K562 (cell line): Measurements from ENCODE around the gene KCTD11. TPM values are rescaled to one million over a fixed set of nuclear protein-coding genes. Genes with fewer than 3 reads are reported as not detected.

Experiments
- ARID2 ChIP-seq: fragments of 450-650 bp; IDR thresholded peaks from 2 replicates; pipeline ENCODE4 v1.6.1; 2017; ENCODE audit warnings: antibody characterized with exemption, mild to moderate bottlenecking
- CTBP1 ChIP-seq: fragments of 450-650 bp; IDR thresholded peaks from 2 replicates; pipeline ENCODE4 v1.6.1; 2016; ENCODE audit warnings: borderline replicate concordance
- CTCF ChIP-seq, 3 experiments: IDR thresholded peaks in 2 of 3; conservative IDR thresholded peaks in 1 of 3; 2 replicates each; pipeline ENCODE4 v1.5.1; 2011 to 2012; ENCODE audit warnings: low read length in 3 of 3, mild to moderate bottlenecking in 3 of 3, control low read depth in 2 of 3, improper control_type of control experiment in 1 of 3, inconsistent platforms in 1 of 3, low read depth in 1 of 3, mixed read lengths in 1 of 3, moderate library complexity in 1 of 3; ENCODE audit not compliant: insufficient read depth in 2 of 3
- ILF3 ChIP-seq: fragments of 450-650 bp; IDR thresholded peaks from 2 replicates; pipeline ENCODE4 v1.6.1; 2018; ENCODE audit warnings: antibody characterized with exemption, mild to moderate bottlenecking, moderate library complexity, borderline replicate concordance
- MXD1 ChIP-seq: fragments of 250-450 bp; sonication (Bioruptor Pico); IDR thresholded peaks from 2 replicates; pipeline ENCODE4 v1.8.0; 2021; ENCODE audit warnings: borderline replicate concordance, mild to moderate bottlenecking, moderate library complexity; ENCODE audit not compliant: poor library complexity, severe bottlenecking
- TGIF2 ChIP-seq: sonication (generic); formaldehyde crosslinking; IDR thresholded peaks from 2 replicates; pipeline ENCODE4 v1.8.1; 2022; ENCODE audit warnings: mild to moderate bottlenecking, missing genetic modification reagents, moderate library complexity
- XRCC5 ChIP-seq: fragments of 200-400 bp; formaldehyde crosslinking; IDR thresholded peaks from 2 replicates; pipeline ENCODE4 v1.6.1; 2017; ENCODE audit warnings: low read depth, mild to moderate bottlenecking, low read length
- YY1 ChIP-seq, 3 experiments: IDR thresholded peaks; 2 replicates each; pipeline ENCODE4 v1.6.1; 2011; ENCODE audit warnings: low read length in 2 of 3, mild to moderate bottlenecking in 2 of 3, moderate library complexity in 2 of 3, borderline replicate concordance in 1 of 3, control low read depth in 1 of 3, low read depth in 1 of 3; ENCODE audit not compliant: insufficient read depth in 3 of 3, insufficient replicate concordance in 2 of 3, control insufficient read depth in 1 of 3, insufficient read length in 1 of 3; ENCODE audit errors: extremely low read depth in 1 of 3
- ZNF121 ChIP-seq: sonication (generic); formaldehyde crosslinking; conservative IDR thresholded peaks from 2 replicates; pipeline ENCODE4 v1.8.0; 2022; ENCODE audit warnings: missing genetic modification reagents
- ZZZ3 ChIP-seq: fragments of 450-650 bp; IDR thresholded peaks from 2 replicates; pipeline ENCODE4 v1.6.1; 2016; ENCODE audit warnings: antibody characterized with exemption, mild to moderate bottlenecking, moderate library complexity
- polyA plus RNA-seq, 8 experiments: library from polyadenylated mRNA; depleted of rRNA in 4 of 8; stranded (reverse) in 5 of 8; unstranded in 3 of 8; fragments of >200 nt; fragmentation: Nextera tagmentation in 2 of 8; fragmentation: Illumina TruSeq in 1 of 8; extraction: Ambion mirVana in 2 of 8; extraction: Trizol in 1 of 8; gene quantifications; 2 replicates each; pipeline versions ENCODE4 v1.2.1 to v1.2.3, GENCODE V29; 2011 to 2014; ENCODE audit warnings: inconsistent platforms in 1 of 8, missing spikeins in 1 of 8
- total RNA-seq, 7 experiments: library from RNA; depleted of rRNA in 6 of 7; stranded (reverse); fragments of >200 nt in 6 of 7; fragmentation: Illumina TruSeq in 2 of 7; extraction: Trizol in 2 of 7; gene quantifications; 2 replicates each; pipeline versions ENCODE4 v1.2.1 to v1.2.3, GENCODE V29; 2011 to 2021; ENCODE audit warnings: low replicate concordance in 1 of 7
- TF ChIP-seq, protein P1 (sequence below): fragments of 250-450 bp; sonication (Bioruptor Pico); IDR thresholded peaks from 2 replicates; pipeline ENCODE4 v1.4.0; 2020
- TF ChIP-seq, protein P2 (sequence below), 3 experiments: fragments of 200-800 bp in 1 of 3; sonication (Bioruptor generic) in 1 of 3; sonication (generic) in 1 of 3; formaldehyde crosslinking in 1 of 3; IDR thresholded peaks; 2 replicates each; pipeline versions ENCODE4 v1.6.1 to v1.8.0; 2016 to 2022; ENCODE audit warnings: mild to moderate bottlenecking in 2 of 3, missing compliant biosample characterization in 2 of 3, missing genetic modification characterization in 2 of 3, missing genetic modification reagents in 1 of 3
- TF ChIP-seq, protein P3 (sequence below): fragments of 450-650 bp; formaldehyde crosslinking; IDR thresholded peaks from 2 replicates; pipeline ENCODE4 v1.4.0; 2020; ENCODE audit warnings: mild to moderate bottlenecking, moderate library complexity

Gene KCTD11
- total and polyA plus RNA-seq, 9 of the 15 experiments (the other 6 are each of a cell fraction or from before 2014, with no cell fraction given) = 0.01 to 3.2 (median 2.5) TPM; not detected in 1

DNA sequence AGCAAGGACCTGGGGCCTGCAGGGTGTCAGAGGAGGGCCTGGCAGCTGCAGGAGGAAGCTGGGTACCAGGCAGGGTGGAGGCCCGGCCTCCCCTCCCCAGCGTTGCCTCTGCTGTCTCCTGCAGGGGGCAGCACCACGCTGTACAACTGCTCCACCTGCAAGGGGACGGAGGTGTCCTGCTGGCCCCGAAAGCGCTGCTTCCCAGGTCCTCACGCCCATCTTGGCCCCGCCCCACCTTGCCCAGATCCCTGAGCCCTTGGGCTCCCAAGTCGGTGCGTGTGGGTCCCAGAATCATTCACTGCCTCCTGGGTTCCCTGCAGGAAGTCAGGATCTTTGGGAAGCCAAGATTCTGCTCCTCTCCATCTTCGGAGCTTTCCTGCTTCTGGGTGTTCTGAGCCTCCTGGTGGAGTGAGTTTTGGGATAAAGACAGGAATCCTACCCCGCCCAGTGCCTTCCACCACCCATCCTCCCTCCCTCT is 4.1 kb downstream of the KCTD11 start (continued):
- TF ChIP-seq, protein P1, sequence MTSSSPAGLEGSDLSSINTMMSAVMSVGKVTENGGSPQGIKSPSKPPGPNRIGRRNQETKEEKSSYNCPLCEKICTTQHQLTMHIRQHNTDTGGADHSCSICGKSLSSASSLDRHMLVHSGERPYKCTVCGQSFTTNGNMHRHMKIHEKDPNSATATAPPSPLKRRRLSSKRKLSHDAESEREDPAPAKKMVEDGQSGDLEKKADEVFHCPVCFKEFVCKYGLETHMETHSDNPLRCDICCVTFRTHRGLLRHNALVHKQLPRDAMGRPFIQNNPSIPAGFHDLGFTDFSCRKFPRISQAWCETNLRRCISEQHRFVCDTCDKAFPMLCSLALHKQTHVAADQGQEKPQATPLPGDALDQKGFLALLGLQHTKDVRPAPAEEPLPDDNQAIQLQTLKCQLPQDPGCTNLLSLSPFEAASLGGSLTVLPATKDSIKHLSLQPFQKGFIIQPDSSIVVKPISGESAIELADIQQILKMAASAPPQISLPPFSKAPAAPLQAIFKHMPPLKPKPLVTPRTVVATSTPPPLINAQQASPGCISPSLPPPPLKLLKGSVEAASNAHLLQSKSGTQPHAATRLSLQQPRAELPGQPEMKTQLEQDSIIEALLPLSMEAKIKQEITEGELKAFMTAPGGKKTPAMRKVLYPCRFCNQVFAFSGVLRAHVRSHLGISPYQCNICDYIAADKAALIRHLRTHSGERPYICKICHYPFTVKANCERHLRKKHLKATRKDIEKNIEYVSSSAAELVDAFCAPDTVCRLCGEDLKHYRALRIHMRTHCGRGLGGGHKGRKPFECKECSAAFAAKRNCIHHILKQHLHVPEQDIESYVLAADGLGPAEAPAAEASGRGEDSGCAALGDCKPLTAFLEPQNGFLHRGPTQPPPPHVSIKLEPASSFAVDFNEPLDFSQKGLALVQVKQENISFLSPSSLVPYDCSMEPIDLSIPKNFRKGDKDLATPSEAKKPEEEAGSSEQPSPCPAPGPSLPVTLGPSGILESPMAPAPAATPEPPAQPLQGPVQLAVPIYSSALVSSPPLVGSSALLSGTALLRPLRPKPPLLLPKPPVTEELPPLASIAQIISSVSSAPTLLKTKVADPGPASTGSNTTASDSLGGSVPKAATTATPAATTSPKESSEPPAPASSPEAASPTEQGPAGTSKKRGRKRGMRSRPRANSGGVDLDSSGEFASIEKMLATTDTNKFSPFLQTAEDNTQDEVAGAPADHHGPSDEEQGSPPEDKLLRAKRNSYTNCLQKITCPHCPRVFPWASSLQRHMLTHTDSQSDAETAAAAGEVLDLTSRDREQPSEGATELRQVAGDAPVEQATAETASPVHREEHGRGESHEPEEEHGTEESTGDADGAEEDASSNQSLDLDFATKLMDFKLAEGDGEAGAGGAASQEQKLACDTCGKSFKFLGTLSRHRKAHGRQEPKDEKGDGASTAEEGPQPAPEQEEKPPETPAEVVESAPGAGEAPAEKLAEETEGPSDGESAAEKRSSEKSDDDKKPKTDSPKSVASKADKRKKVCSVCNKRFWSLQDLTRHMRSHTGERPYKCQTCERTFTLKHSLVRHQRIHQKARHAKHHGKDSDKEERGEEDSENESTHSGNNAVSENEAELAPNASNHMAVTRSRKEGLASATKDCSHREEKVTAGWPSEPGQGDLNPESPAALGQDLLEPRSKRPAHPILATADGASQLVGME = peak; percentile 82; the same call in 1 of the 2 replicates
- no peak for TF ChIP-seq ZNF121 (CRISPR knock-in tag)
- TF ChIP-seq CTCF (IDR thresholded peaks at IDR 0.05 in 2 of 3, conservative IDR thresholded peaks at IDR 0.05 in 1 of 3; ENCODE audit: insufficient read depth in 2 of 3, low read depth in 1 of 3, low read length in 3 of 3) = peak; percentile 81 to 86 (median 84)
- no peak for TF ChIP-seq TGIF2
- no peak for TF ChIP-seq ZZZ3
- TF ChIP-seq MXD1 = no peak
- TF ChIP-seq, protein P2, sequence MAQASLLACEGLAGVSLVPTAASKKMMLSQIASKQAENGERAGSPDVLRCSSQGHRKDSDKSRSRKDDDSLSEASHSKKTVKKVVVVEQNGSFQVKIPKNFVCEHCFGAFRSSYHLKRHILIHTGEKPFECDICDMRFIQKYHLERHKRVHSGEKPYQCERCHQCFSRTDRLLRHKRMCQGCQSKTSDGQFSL (CRISPR knock-in tag; IDR thresholded peaks at IDR 0.05) = peak; percentile 67; the same call in 1 of the 2 replicates
- TF ChIP-seq, protein P2 (tag; IDR thresholded peaks at IDR 0.05) = no peak
- TF ChIP-seq CTBP1 = peak; percentile 89
- TF ChIP-seq ILF3 = no peak
- peak; percentile 80; the same call in 1 of the 2 replicates for TF ChIP-seq XRCC5
- peak in 2 of 3 experiments; percentile 21 to 46 for TF ChIP-seq YY1 (IDR thresholded peaks at IDR 0.05; ENCODE audit: borderline replicate concordance in 1 of 3, control insufficient read depth in 1 of 3, extremely low read depth in 1 of 3, insufficient read depth in 3 of 3, insufficient read length in 1 of 3, insufficient replicate concordance in 2 of 3, low read depth in 1 of 3, low read length in 2 of 3)
- TF ChIP-seq, protein P3, sequence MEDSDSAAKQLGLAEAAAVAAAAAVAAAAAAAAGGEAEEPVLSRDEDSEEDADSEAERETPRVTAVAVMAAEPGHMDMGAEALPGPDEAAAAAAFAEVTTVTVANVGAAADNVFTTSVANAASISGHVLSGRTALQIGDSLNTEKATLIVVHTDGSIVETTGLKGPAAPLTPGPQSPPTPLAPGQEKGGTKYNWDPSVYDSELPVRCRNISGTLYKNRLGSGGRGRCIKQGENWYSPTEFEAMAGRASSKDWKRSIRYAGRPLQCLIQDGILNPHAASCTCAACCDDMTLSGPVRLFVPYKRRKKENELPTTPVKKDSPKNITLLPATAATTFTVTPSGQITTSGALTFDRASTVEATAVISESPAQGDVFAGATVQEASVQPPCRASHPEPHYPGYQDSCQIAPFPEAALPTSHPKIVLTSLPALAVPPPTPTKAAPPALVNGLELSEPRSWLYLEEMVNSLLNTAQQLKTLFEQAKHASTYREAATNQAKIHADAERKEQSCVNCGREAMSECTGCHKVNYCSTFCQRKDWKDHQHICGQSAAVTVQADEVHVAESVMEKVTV (CRISPR knock-in tag) = peak; percentile 50
- TF ChIP-seq ARID2 = peak; percentile 9; the same call in 1 of the 2 replicates
